GM10266 (cell line): ENCODE results near the gene FRMPD4.

Source experiments
- DNase-seq: peaks from one replicate; pipeline ENCODE4 v3.0.0; 2012; ENCODE audit errors: extremely low spot score
- TF ChIP-seq, protein P1 (sequence below): IDR thresholded peaks from 2 replicates; pipeline ENCODE4 v1.5.1; 2012; ENCODE audit warnings: mild to moderate bottlenecking, low read depth; ENCODE audit not compliant: control insufficient read depth, insufficient read depth; ENCODE audit errors: missing control alignments

Gene FRMPD4

DNA sequence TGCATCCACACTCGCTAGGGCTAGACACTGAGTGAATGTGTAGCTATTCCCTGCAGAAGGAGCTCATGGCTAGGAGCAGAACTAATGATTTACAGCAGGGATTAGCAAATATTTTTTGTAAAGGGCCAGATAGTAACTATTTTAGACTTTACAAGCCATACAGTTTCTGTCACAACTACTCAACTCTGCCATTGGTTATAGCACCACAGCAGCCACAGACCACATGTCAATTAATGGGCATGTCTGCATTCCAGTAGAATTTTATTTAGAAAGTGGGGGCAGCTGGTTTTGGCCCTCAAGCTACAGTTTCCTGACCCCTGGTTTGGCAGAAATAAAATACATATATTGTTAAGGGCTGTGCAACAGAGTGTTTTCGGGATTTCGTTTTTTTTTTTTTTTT lies 192.6 kb downstream of the FRMPD4 start:
- TF ChIP-seq, protein P1, sequence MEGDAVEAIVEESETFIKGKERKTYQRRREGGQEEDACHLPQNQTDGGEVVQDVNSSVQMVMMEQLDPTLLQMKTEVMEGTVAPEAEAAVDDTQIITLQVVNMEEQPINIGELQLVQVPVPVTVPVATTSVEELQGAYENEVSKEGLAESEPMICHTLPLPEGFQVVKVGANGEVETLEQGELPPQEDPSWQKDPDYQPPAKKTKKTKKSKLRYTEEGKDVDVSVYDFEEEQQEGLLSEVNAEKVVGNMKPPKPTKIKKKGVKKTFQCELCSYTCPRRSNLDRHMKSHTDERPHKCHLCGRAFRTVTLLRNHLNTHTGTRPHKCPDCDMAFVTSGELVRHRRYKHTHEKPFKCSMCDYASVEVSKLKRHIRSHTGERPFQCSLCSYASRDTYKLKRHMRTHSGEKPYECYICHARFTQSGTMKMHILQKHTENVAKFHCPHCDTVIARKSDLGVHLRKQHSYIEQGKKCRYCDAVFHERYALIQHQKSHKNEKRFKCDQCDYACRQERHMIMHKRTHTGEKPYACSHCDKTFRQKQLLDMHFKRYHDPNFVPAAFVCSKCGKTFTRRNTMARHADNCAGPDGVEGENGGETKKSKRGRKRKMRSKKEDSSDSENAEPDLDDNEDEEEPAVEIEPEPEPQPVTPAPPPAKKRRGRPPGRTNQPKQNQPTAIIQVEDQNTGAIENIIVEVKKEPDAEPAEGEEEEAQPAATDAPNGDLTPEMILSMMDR, result no peak
- no peak for DNase-seq

DNA sequence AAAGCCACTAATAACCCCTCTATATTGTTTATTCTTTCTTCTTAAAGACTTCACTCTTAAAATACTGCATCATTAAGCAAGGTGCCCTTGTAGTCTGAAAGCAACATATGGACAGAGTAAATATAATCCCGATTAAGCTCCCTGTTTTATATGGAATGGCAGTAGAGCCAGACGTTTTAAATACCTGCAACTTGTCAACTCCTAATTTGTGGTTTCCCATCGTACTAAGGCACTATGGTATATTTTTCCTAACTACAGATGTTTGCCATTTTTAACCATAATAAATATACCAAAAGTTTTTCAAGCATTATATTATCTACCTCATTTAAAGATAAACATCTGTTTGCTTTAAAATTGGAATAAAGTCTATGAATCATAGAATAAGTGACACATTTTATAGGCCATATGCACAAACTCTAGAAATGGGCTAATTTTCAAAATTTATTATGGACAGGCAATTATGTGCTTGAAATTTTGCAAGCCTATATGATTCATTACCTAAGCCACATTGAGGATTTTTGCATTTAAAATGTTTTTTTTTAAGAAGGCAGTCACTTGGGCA lies 194.6 kb downstream of the FRMPD4 start:
- TF ChIP-seq, protein P1, result no peak
- no peak for DNase-seq

DNA sequence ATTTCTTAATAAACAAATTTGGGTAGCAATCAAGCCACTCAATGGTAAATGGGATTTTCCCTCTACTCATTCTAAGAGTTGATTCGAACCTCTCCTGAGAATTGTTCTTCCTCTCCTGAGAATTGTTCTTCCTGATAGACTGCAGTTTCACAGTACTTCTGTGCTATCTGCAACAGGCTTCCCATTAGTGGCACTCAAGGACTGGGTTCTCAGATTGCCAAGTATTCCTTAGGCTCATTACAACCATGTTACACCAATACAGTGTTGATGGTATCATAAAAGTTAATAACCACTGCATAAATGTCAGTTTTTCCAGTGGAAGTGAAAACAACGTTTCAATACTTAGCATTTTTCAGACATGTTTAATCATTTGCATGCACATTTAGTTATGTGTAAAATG lies 201.6 kb downstream of the FRMPD4 start:
- DNase-seq, result no peak
- TF ChIP-seq, protein P1, result no peak

DNA sequence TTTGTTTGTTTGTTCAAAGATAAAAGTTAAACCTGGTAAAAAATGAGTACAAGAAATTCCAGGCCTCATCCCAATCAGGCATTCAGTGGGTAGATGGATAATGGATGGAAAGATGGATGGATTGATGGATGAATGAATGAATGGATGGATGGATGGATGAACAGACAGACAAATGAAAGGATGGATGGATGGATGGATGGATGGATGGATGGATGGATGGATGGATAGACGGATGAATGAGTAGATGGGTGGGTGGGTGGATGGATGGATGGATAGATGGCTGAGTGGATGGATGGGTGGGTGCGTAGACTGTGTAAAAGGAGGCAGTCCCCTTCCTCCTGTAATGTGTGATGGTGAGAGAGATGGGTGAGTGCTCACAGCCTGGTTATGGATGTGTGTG lies 206.7 kb downstream of the FRMPD4 start:
- no peak for DNase-seq
- TF ChIP-seq, protein P1, result no peak

DNA sequence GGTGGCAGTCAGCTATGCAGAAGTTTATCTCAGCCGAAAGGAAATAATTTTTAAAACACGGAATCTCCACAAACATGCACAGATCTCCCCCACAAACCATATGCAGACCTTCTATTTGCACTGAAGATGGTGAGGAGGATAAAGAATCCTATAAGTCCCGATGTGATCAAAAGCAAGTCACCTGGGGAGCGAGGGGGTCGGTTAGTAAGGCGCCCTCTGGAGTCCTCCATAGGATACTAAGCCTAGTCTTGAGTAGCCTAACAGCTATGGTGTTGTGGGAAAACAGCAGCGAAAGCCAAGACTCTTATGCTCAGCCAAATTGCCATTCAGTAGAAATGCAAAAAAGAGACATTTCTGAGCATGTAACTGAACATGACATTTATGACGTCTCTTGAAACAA lies 210.9 kb downstream of the FRMPD4 start:
- TF ChIP-seq, protein P1, result no peak
- DNase-seq, result no peak

DNA sequence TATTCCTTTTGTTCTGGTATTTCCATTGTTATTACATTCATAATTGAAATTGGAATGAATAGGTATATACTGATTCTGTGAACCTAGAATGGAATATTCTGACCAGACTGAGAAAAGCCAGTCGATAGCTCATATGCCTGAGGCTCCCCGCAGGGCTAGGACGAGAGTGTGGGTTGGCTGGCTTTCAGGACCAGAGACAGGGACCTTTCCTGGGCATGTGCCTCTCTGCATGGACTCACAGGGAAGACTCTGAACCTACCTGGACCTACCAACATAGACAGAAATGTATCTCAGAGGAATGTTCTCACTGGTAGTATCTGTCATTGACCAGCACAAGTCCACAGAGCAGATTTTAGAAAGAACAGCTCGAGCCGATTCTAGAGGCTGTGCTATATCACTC lies 214.6 kb downstream of the FRMPD4 start:
- TF ChIP-seq, protein P1, result no peak
- DNase-seq, result no peak

DNA sequence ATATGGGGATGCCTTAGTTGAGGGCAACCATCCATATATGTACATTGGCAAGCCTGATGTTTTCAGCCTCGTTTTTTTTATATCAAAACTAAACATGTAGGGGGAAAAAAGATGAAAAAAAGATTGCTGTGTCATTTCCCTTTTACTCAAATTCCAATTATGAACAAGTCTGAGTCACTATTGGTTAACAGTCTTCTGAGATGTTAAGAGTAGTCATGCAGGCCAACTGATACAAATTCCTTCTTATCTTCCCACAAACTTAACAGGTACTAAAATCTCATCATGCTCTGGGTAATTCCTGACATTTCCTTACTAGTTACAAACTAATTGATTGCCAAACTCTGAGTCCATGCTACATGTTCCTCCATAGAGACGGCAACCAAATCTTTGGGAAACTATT lies 222.1 kb downstream of the FRMPD4 start:
- DNase-seq, result no peak

More for the DNA sequence above, 222.1 kb downstream of the FRMPD4 start:
- TF ChIP-seq, protein P1, result no peak
